OCI-LY7 (cell line): ENCODE results near the gene ITGA3. TPM values are rescaled to one million over a fixed set of nuclear protein-coding genes. Genes with fewer than 3 reads are reported as not detected.

ENCODE experiments used
- BruUV-seq: library from RNA; stranded (reverse); fragments of 400-500 nt; replicated peaks from 2 replicates; lab custom pipeline; 2021; lab: Mats Ljungman, UMichigan
- CTCF ChIA-PET: fragments of 300-600 bp; sonication (Branson Sonifier 250); formaldehyde crosslinking; loops from one replicate; lab custom pipeline; 2022; ENCODE audit warnings: antibody characterized with exemption; ENCODE audit not compliant: unreplicated experiment; lab: Charles Lee
- POLR2A ChIA-PET: fragments of 300-600 bp; sonication (Branson Sonifier 250); formaldehyde crosslinking; loops from one replicate; lab custom pipeline; 2022; ENCODE audit warnings: antibody characterized with exemption; lab: Charles Lee
- DNase-seq: peaks from one replicate; pipeline ENCODE4 v3.0.0-alpha.2; 2015; ENCODE audit warnings: low spot score
- H2AFZ ChIP-seq: fragments of 200-600 bp; sonication (generic), shearing (Covaris generic); 2 replicates; pipeline ENCODE4 v1.6.1; 2014; ENCODE audit warnings: mild to moderate bottlenecking, antibody characterized with exemption, low read length, moderate library complexity
- H3K27ac ChIP-seq: fragments of 200-600 bp; sonication (generic); 2 replicates; pipeline ENCODE4 v1.5.1; 2014; ENCODE audit warnings: mixed run types, low read depth, mild to moderate bottlenecking, moderate library complexity, low read length, inconsistent platforms; ENCODE audit not compliant: poor library complexity, severe bottlenecking
- H3K36me3 ChIP-seq: fragments of 200-600 bp; sonication (generic); 2 replicates; pipeline ENCODE4 v1.6.1; 2014; ENCODE audit warnings: mild to moderate bottlenecking, antibody characterized with exemption, low read length, moderate library complexity, mixed read lengths; ENCODE audit not compliant: insufficient read depth
- H3K4me1 ChIP-seq: fragments of 200-600 bp; sonication (generic); 2 replicates; pipeline ENCODE4 v1.5.1; 2014; ENCODE audit warnings: mild to moderate bottlenecking, low read length; ENCODE audit not compliant: insufficient read depth, poor library complexity, severe bottlenecking
- H3K4me2 ChIP-seq: fragments of 200-600 bp; sonication (generic); 2 replicates; pipeline ENCODE4 v1.6.1; 2014; ENCODE audit warnings: mild to moderate bottlenecking, low read length
- H3K4me3 ChIP-seq: fragments of 200-600 bp; sonication (generic); 2 replicates; pipeline ENCODE4 v1.5.1; 2014; ENCODE audit warnings: mild to moderate bottlenecking, low read depth, low read length; ENCODE audit not compliant: poor library complexity, severe bottlenecking
- H3K79me2 ChIP-seq: fragments of 200-600 bp; sonication (generic); 2 replicates; pipeline ENCODE4 v1.6.1; 2016; ENCODE audit warnings: low read depth, mild to moderate bottlenecking, low read length, moderate library complexity, mixed read lengths; ENCODE audit not compliant: insufficient read depth
- H3K9me2 ChIP-seq: fragments of 200-600 bp; sonication (generic); 2 replicates; pipeline ENCODE4 v1.6.1; 2016; ENCODE audit warnings: mild to moderate bottlenecking, low read length, mixed read lengths; ENCODE audit not compliant: insufficient read depth
- H3K9me3 ChIP-seq: fragments of 200-600 bp; sonication (generic); 2 replicates; pipeline ENCODE4 v1.6.1; 2014; ENCODE audit warnings: mild to moderate bottlenecking, mixed run types, low read length, mixed read lengths
- H4K20me1 ChIP-seq: fragments of 200-600 bp; sonication (generic); 2 replicates; pipeline ENCODE4 v1.6.1; 2014; ENCODE audit warnings: mild to moderate bottlenecking, antibody characterized with exemption, low read length, moderate library complexity, mixed read lengths; ENCODE audit not compliant: insufficient read depth
- EZH2phosphoT487 ChIP-seq: fragments of 200-600 bp; sonication (generic); IDR thresholded peaks from 2 replicates; pipeline ENCODE4 v1.6.1; 2018; ENCODE audit warnings: low read depth, borderline replicate concordance, mild to moderate bottlenecking, mixed run types, antibody characterized with exemption, low read length, moderate library complexity, mixed read lengths
- intact Hi-C: fragments of 100-400 bp; cut with micrococcal nuclease; formaldehyde crosslinking; loops from one replicate; pipeline ENCODE4 v1.10.0; 2022; ENCODE audit not compliant: unreplicated experiment
- total RNA-seq, 2 experiments: library from RNA; depleted of rRNA in 1 of 2; stranded (reverse); fragments of >200 nt in 1 of 2; shearing (Covaris generic) in 1 of 2; gene quantifications; 2 replicates each; pipeline ENCODE4 v1.2.3, GENCODE V29; 2014 to 2022
- TF ChIP-seq, protein P1 (sequence below): fragments of 200-600 bp; sonication (generic); conservative IDR thresholded peaks from 2 replicates; pipeline ENCODE4 v1.5.1; 2014; ENCODE audit warnings: mild to moderate bottlenecking, antibody characterized with exemption, low read length, moderate library complexity, mixed read lengths

The ITGA3 gene
- total RNA-seq, 2 experiments from 2014 or later, result 15.2 to 30.7 TPM

DNA sequence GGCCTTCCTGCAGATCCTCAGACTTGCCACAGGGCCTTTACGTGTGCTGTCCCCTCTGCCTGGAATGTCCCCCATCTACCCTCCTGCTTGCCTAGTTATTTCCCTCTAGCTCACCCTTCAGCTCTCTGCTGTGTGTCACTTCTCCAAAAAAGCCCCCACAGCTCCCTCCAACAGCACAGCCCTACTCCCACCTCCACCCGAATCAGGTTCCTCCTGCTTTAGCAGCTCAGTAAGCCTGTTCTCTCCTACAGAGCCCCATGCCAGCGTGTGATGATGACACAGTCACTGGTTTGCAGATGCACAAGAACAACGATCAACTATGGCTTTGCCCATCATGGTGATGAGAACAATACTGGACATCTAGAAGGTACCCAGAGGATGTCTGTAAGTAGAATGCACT, 81.1 kb downstream of the ITGA3 start:
- DNase-seq, result no peak
- intact Hi-C loops, result no loop called here
- Histone ChIP-seq H3K9me2 (no peaks in the 10 kb centered on the region), H3K36me3 (peaks cover 97% of the 10 kb centered on the region), H4K20me1 (no peaks in the 10 kb centered on the region), H2AFZ (no peak overlapping the region), H3K27ac (no peak overlapping the region), H3K4me3 (no peak overlapping the region), H3K4me1 (peaks cover 11% of the 10 kb centered on the region), H3K9me3 (no peaks in the 10 kb centered on the region), H3K4me2 (no peak overlapping the region), H3K79me2 (no peaks in the 10 kb centered on the region)
- CTCF ChIA-PET, result interaction anchor here (1.1 kb wide), 1 partner anchor 9 kb away, joined by 3 read pairs; no protein-coding TSS in a partner anchor
- POLR2A ChIA-PET, result interaction anchor here (0.6 kb wide), 1 partner anchor 11 kb away, joined by 5 read pairs; no protein-coding TSS in a partner anchor
- BruUV-seq, result no TSS peak
- TF ChIP-seq, protein P1, sequence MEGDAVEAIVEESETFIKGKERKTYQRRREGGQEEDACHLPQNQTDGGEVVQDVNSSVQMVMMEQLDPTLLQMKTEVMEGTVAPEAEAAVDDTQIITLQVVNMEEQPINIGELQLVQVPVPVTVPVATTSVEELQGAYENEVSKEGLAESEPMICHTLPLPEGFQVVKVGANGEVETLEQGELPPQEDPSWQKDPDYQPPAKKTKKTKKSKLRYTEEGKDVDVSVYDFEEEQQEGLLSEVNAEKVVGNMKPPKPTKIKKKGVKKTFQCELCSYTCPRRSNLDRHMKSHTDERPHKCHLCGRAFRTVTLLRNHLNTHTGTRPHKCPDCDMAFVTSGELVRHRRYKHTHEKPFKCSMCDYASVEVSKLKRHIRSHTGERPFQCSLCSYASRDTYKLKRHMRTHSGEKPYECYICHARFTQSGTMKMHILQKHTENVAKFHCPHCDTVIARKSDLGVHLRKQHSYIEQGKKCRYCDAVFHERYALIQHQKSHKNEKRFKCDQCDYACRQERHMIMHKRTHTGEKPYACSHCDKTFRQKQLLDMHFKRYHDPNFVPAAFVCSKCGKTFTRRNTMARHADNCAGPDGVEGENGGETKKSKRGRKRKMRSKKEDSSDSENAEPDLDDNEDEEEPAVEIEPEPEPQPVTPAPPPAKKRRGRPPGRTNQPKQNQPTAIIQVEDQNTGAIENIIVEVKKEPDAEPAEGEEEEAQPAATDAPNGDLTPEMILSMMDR, result no peak
- no peak for TF ChIP-seq EZH2phosphoT487

DNA sequence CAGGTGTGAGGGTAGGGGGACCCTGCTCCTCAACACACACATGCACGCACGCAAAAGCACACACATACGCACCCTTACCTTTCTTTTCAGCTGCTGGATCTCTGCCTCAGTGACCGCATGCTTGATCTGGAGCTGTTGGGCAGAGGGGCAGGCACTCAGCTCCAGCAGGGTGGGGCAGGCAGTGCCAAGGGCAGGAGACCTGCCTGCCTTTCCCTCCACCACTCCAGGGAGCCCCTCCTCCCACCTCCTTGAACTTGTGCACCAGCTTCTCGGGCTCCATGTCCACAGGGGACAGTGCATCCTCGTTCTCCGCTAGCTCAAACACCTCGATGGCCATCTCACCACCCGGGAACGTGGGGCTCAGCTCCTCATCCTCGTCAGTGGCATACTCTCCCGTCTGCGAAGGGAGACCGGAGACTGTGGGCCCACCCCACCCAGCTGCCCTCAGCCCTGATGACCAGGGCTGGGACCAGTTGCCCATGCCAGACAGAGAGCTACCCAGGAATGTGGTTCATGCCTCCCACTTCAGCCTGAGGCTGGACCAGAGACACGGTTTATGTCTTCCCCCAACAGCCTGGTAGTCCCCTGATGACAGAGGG, 83.4 kb downstream of the ITGA3 start:
- CTCF ChIA-PET, result interaction anchor here (1.2 kb wide), 1 partner anchor 30 kb away, joined by 6 read pairs; no protein-coding TSS in a partner anchor
- DNase-seq, result no peak
- Histone ChIP-seq H3K4me3 (no peak overlapping the region), H3K36me3 (peaks cover 97% of the 10 kb centered on the region), H4K20me1 (no peaks in the 10 kb centered on the region), H2AFZ (no peak overlapping the region), H3K79me2 (no peaks in the 10 kb centered on the region), H3K4me2 (no peak overlapping the region), H3K27ac (no peak overlapping the region), H3K9me2 (no peaks in the 10 kb centered on the region), H3K9me3 (no peaks in the 10 kb centered on the region), H3K4me1 (peaks cover 15% of the 10 kb centered on the region)
- POLR2A ChIA-PET, result no interaction called here
- BruUV-seq, result no TSS peak
- no peak for TF ChIP-seq EZH2phosphoT487
- TF ChIP-seq, protein P1, result no peak
- intact Hi-C loops, result no loop called here

Other genes with a start within 250 kb of the ITGA3 start
- gene TAC4, start 208.0 kb upstream of the ITGA3 start, total RNA-seq (2014; rRNA removed; shearing (Covaris generic)), result not detected in 2 replicates
- not detected in 2 replicates for gene TAC4, start 208.0 kb upstream of the ITGA3 start, total RNA-seq (2022)
- gene DLX4, start 86.9 kb upstream of the ITGA3 start, total RNA-seq (2014; rRNA removed; shearing (Covaris generic)), result 0.28 and 0.47 TPM in 2 replicates
- gene DLX4, start 86.9 kb upstream of the ITGA3 start, total RNA-seq (2022), result 0.27 and 1.3 TPM in 2 replicates
- not detected in 2 replicates for gene DLX3, start 60.9 kb upstream of the ITGA3 start, total RNA-seq (2014; rRNA removed; shearing (Covaris generic))
- not detected in 2 replicates for gene DLX3, start 60.9 kb upstream of the ITGA3 start, total RNA-seq (2022)
- 10.4 and 21.8 TPM in 2 replicates for gene PDK2, start 39.2 kb downstream of the ITGA3 start, total RNA-seq (2014; rRNA removed; shearing (Covaris generic))
- gene PDK2, start 39.2 kb downstream of the ITGA3 start, total RNA-seq (2022), result 27.7 and 30.1 TPM in 2 replicates
- gene SAMD14, start 74.0 kb downstream of the ITGA3 start, total RNA-seq (2014; rRNA removed; shearing (Covaris generic)), result not detected in 2 replicates
- gene SAMD14, start 74.0 kb downstream of the ITGA3 start, total RNA-seq (2022), result 0.13 and 0.59 TPM in 2 replicates
- gene PPP1R9B, start 94.6 kb downstream of the ITGA3 start, total RNA-seq (2014; rRNA removed; shearing (Covaris generic)), result 45.3 and 73.2 TPM in 2 replicates
- 73.9 and 87.0 TPM in 2 replicates for gene PPP1R9B, start 94.6 kb downstream of the ITGA3 start, total RNA-seq (2022)
- gene SGCA, start 109.9 kb downstream of the ITGA3 start, total RNA-seq (2014; rRNA removed; shearing (Covaris generic)), result 0.57 TPM in 1 of 2 replicates, not detected in the other
- gene SGCA, start 109.9 kb downstream of the ITGA3 start, total RNA-seq (2022), result 1.1 TPM in 1 of 2 replicates, not detected in the other
- not detected in 2 replicates for gene COL1A1, start 145.5 kb downstream of the ITGA3 start, total RNA-seq (2014; rRNA removed; shearing (Covaris generic))
- not detected in 2 replicates for gene COL1A1, start 145.5 kb downstream of the ITGA3 start, total RNA-seq (2022)
- not detected in 2 replicates for gene TMEM92, start 218.4 kb downstream of the ITGA3 start, total RNA-seq (2014; rRNA removed; shearing (Covaris generic))
- not detected in 2 replicates for gene TMEM92, start 218.4 kb downstream of the ITGA3 start, total RNA-seq (2022)